ENCODE measurements around the gene SAP130. TPM values are rescaled to one million over a fixed set of nuclear protein-coding genes. Genes with fewer than 3 reads are reported as not detected.

Gene SAP130
- total and polyA plus RNA-seq, 12 donors, result 7.0 to 22.7 (median 14.0) TPM

DNA sequence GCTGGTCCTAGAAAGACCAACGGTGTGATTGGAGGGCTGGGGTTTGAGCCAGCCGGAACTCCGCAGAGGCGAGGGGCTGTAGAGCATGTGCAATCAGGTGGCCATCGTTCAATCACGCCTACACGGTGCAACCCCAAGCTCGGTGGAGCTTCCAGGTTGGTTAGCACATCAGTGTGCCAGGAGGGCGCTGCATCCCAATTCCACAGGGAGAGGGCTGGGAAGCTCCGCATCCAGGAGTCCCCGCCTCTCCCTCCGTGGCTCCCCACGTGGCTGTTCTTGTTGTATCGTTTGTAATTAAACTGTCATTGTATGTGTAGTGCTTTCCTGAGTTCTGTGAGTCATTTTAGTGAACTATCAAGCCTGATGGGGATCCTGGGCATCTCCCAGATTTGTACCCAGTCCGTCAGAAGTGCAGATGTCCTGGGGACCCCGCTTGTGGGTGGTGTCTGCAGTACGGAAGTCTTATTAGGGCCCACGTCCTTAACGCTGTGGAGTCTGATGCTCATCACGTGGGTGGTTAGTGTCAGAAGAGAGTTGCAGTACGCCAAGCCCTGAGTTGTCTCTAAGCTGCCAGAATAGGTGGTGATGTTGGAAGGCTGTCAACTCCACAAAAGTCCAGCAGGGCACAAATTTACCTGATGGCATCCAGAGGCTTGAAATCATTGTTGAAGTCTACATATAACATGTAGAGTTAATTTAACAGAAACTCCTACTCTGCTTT lies 121.5 kb downstream of the SAP130 start:
- DNase-seq, result no peak
- WGBS, 4 donors, result 65 to 74% (median 67%) methylated on average over 20 to 21 of the region's 21 CpGs

DNA sequence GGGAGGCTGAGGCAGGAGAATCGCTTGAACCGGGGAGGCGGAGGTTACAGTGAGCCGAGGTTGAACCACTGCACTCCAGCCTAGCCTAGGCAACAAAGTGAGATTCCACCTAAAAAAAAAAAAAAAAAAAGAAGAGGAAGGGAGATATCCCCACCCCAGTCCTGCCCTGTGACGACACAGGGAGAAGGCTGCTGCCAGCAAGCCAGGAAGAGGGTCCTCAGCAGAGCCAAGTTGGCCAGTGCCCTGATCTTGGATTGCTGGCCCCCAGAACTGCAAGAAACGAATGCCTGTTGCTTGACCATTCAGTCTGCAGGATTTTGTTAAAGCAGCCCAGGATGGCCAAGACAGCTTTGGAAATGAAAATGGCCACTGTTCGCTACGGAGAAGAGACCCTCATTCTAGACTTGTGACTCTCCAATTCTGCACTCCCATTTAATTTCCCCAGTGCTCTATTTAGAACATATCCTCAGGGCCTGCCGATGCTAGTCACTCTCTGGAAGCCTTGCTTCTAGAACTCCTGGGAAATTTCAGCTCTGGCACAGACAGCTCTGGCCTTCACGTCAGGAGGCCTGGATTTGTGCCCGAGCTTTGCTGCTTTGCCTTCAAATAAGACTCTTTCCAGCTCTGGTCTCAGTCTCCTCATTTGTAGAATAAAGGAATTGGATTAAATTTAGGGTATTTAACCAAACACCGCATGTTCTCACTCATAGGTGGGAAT lies 126.4 kb downstream of the SAP130 start:
- Histone ChIP-seq H3K4me1 (replicated peaks in 1 of 2) (peaks cover 0 to 10% of the 10 kb centered on the region in 2 donors), H3K4me3 (no peak overlapping the region), H3K27ac (peak overlapping the region; percentile 7 to 86 (median 58)), H3K27me3 (no peaks in the 10 kb centered on the region), H3K9me3 (replicated peaks in 1 of 3) (no peaks in the 10 kb centered on the region), H3K36me3 (replicated peaks in 1 of 2) (no peaks in the 10 kb centered on the region)
- whole genome bisulfite sequencing, 4 donors, result 52 to 60% (median 55%) methylated on average over 10 to 12 of the region's 12 CpGs
- intact Hi-C loops (cut with DNase I), result no loop called here
- peak; percentile 86 to 96 (median 94) for DNase-seq
- TF ChIP-seq, protein P1, sequence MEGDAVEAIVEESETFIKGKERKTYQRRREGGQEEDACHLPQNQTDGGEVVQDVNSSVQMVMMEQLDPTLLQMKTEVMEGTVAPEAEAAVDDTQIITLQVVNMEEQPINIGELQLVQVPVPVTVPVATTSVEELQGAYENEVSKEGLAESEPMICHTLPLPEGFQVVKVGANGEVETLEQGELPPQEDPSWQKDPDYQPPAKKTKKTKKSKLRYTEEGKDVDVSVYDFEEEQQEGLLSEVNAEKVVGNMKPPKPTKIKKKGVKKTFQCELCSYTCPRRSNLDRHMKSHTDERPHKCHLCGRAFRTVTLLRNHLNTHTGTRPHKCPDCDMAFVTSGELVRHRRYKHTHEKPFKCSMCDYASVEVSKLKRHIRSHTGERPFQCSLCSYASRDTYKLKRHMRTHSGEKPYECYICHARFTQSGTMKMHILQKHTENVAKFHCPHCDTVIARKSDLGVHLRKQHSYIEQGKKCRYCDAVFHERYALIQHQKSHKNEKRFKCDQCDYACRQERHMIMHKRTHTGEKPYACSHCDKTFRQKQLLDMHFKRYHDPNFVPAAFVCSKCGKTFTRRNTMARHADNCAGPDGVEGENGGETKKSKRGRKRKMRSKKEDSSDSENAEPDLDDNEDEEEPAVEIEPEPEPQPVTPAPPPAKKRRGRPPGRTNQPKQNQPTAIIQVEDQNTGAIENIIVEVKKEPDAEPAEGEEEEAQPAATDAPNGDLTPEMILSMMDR (IDR thresholded peaks at IDR 0.05), result no peak
- peak in 1 of 2 donors; percentile 15 for TF ChIP-seq POLR2A (IDR thresholded peaks at IDR 0.05)

More for the DNA sequence above, 121.5 kb downstream of the SAP130 start:
- intact Hi-C loops (cut with DNase I), result no loop called here
- no peak overlapping the region for H3K27ac ChIP-seq
- no peak overlapping the region for H3K4me3 ChIP-seq
- TF ChIP-seq POLR2A (IDR thresholded peaks at IDR 0.05), result no peak
- TF ChIP-seq, protein P1 (IDR thresholded peaks at IDR 0.05), result no peak
- no peaks in the 10 kb centered on the region for H3K36me3 ChIP-seq (replicated peaks in 1 of 2)
- H3K9me3 ChIP-seq (replicated peaks in 1 of 3), result no peaks in the 10 kb centered on the region
- H3K27me3 ChIP-seq, result no peaks in the 10 kb centered on the region
- H3K4me1 ChIP-seq (replicated peaks in 1 of 2), result peaks cover 0 to 3% of the 10 kb centered on the region in 2 donors

DNA sequence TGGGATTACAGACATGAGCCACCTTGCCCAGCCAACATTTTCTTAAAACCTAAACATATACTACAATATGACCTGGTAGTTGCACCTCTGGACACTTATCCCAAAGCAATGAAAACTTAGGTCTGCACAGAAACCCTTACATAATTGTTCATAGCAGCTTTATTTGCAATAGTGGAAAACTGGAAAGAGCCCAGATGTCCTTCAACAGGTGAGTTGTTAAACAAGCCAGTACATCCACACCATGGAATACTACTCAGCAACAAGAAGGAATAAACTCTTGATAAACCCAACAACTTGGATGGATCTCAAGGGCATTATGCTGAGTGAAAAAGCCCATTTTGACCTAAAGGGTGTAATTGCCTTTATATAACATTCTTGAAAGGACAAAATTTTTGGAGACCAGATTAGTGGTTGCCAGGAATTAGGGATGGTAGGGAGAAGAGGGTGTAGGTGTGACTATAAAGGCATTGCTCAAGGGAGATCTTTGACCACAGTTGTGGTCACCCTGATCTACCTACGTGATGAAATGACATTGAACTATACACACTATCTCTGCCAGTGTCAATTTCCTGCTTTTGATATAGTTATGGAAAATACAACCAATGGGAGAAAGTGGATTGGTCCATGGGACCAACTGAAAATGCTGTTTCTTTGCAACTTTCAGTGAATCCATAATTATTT lies 130.2 kb downstream of the SAP130 start:
- WGBS, 4 donors, result 27 to 44% (median 38%) methylated on average over 1 of the region's 1 CpG
- intact Hi-C loops (cut with DNase I), result no loop called here
- Histone ChIP-seq H3K9me3 (replicated peaks in 1 of 3) (no peaks in the 10 kb centered on the region), H3K36me3 (replicated peaks in 1 of 2) (no peaks in the 10 kb centered on the region), H3K4me1 (replicated peaks in 1 of 2) (peaks cover 0 to 10% of the 10 kb centered on the region in 2 donors), H3K27me3 (no peaks in the 10 kb centered on the region), H3K4me3 (no peak overlapping the region), H3K27ac (no peak overlapping the region)
- DNase-seq, result no peak
- TF ChIP-seq, protein P1 (IDR thresholded peaks at IDR 0.05), result no peak
- no peak for TF ChIP-seq POLR2A (IDR thresholded peaks at IDR 0.05)

DNA sequence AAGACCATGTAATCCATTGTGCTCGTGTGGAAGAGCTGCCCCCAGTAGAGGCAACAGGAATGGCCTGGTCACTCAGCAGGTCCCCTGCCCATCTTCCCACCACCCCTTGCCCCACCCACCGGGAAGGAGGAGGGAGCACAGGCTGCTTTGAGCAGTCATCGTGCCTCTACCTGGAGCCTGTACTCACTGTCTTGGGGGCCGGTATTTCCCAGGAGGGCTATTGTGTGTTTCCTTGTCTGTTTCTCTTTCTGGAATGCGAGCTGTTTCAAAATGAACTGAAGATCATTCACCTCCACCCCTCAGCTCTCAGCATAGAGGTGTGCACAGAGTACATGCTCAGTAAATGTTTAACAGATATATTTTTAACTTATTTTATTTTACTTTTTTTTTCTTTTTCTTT lies 134.4 kb downstream of the SAP130 start:
- DNase-seq, result no peak
- Histone ChIP-seq H3K27ac (no peak overlapping the region), H3K4me1 (replicated peaks in 1 of 2) (no peaks in the 10 kb centered on the region), H3K27me3 (no peaks in the 10 kb centered on the region), H3K9me3 (replicated peaks in 1 of 3) (no peaks in the 10 kb centered on the region), H3K4me3 (no peak overlapping the region), H3K36me3 (replicated peaks in 1 of 2) (no peaks in the 10 kb centered on the region)
- WGBS, 4 donors, result 72 to 91% (median 74%) methylated on average over 5 of the region's 5 CpGs
- no peak for TF ChIP-seq POLR2A (IDR thresholded peaks at IDR 0.05)
- TF ChIP-seq, protein P1 (IDR thresholded peaks at IDR 0.05), result no peak
- intact Hi-C loops (cut with DNase I), result no loop called here

All from adrenal gland (tissue), 12 donors.